K562 (cell line): Measurements from ENCODE around the gene ZDHHC6.

Experiments
- ATF1 ChIP-seq, 2 experiments: fragments of 450-650 bp in 1 of 2; IDR thresholded peaks; 2 replicates each; pipeline ENCODE4 v1.6.1; 2016; ENCODE audit warnings: missing compliant biosample characterization in 1 of 2, missing genetic modification characterization in 1 of 2
- CEBPG ChIP-seq, 3 experiments: fragments of 200-800 bp in 1 of 3; sonication (Bioruptor generic) in 1 of 3; sonication (generic) in 1 of 3; formaldehyde crosslinking in 1 of 3; IDR thresholded peaks in 2 of 3; conservative IDR thresholded peaks in 1 of 3; 2 replicates each; pipeline versions ENCODE4 v1.6.1 to v1.8.0; 2016 to 2022; ENCODE audit warnings: missing compliant biosample characterization in 2 of 3, missing genetic modification characterization in 2 of 3, mild to moderate bottlenecking in 1 of 3, missing genetic modification reagents in 1 of 3
- ERF ChIP-seq: fragments of 450-650 bp; formaldehyde crosslinking; IDR thresholded peaks from 2 replicates; pipeline ENCODE4 v1.4.0; 2020; ENCODE audit warnings: mild to moderate bottlenecking, mixed read lengths
- MYNN ChIP-seq, 2 experiments: sonication (generic); formaldehyde crosslinking in 1 of 2; IDR thresholded peaks; 2 replicates each; pipeline versions ENCODE4 v1.5.0 to v1.6.1; 2016 to 2020; ENCODE audit warnings: antibody characterized with exemption in 1 of 2, missing genetic modification reagents in 1 of 2
- NCOR1 ChIP-seq: fragments of 450-650 bp; IDR thresholded peaks from 2 replicates; pipeline ENCODE4 v1.6.1; 2016; ENCODE audit warnings: mild to moderate bottlenecking, moderate library complexity
- NR3C1 ChIP-seq: sonication (generic); formaldehyde crosslinking; IDR thresholded peaks from 2 replicates; pipeline ENCODE4 v1.8.1; 2022; ENCODE audit warnings: missing genetic modification reagents
- POLR2A ChIP-seq: fragments of 450-650 bp; conservative IDR thresholded peaks from 2 replicates; pipeline ENCODE4 v1.6.1; 2016
- TEAD4 ChIP-seq, 2 experiments: sonication (generic) in 1 of 2; formaldehyde crosslinking in 1 of 2; IDR thresholded peaks; 2 replicates each; pipeline versions ENCODE4 v1.6.1 to v1.8.0; 2012 to 2022; ENCODE audit warnings: borderline replicate concordance in 1 of 2, inconsistent platforms in 1 of 2, low read length in 1 of 2, mild to moderate bottlenecking in 1 of 2, missing genetic modification reagents in 1 of 2
- ZBTB17 ChIP-seq: fragments of 450-650 bp; formaldehyde crosslinking; IDR thresholded peaks from 2 replicates; pipeline ENCODE4 v1.4.0; 2020; ENCODE audit warnings: mild to moderate bottlenecking
- ZNF311 ChIP-seq: fragments of 250-450 bp; sonication (Bioruptor Pico); IDR thresholded peaks from 2 replicates; pipeline ENCODE4 v1.4.0; 2020; ENCODE audit warnings: mild to moderate bottlenecking, moderate library complexity
- TF ChIP-seq, protein P1 (sequence below), 3 experiments: IDR thresholded peaks in 2 of 3; conservative IDR thresholded peaks in 1 of 3; 2 replicates each; pipeline ENCODE4 v1.5.1; 2011 to 2012; ENCODE audit warnings: low read length in 3 of 3, mild to moderate bottlenecking in 3 of 3, control low read depth in 2 of 3, improper control_type of control experiment in 1 of 3, inconsistent platforms in 1 of 3, low read depth in 1 of 3, mixed read lengths in 1 of 3, moderate library complexity in 1 of 3; ENCODE audit not compliant: insufficient read depth in 2 of 3
- TF ChIP-seq, protein P2 (sequence below): sonication (generic); formaldehyde crosslinking; IDR thresholded peaks from 2 replicates; pipeline ENCODE4 v1.5.0; 2020; ENCODE audit warnings: missing genetic modification reagents
- TF ChIP-seq, protein P3 (sequence below): IDR thresholded peaks from 2 replicates; pipeline ENCODE4 v1.6.1; 2012; ENCODE audit warnings: low read depth, low read length, improper control_type of control experiment, borderline replicate concordance

DNA sequence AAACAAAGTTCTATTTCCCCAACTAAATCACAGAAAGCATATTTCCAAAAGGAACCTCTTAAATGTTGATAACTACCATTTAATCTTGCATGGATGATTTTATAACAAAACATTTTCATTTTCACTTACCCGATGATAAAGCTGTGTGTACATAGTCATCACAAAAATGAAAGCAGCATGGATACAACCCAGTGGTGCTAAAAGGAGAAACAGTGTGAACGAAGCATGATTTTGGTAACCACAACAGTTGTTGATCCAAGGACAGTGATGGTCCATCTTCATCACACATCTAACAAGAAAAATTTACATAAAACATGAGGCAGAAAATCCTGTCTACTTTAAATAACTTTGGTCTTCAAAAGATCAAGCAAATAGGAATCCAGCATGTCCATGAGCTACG, 4.7 kb downstream of the ZDHHC6 start:
- no peak for TF ChIP-seq NR3C1 (CRISPR knock-in tag)
- TF ChIP-seq POLR2A: no peak
- TF ChIP-seq, protein P1, sequence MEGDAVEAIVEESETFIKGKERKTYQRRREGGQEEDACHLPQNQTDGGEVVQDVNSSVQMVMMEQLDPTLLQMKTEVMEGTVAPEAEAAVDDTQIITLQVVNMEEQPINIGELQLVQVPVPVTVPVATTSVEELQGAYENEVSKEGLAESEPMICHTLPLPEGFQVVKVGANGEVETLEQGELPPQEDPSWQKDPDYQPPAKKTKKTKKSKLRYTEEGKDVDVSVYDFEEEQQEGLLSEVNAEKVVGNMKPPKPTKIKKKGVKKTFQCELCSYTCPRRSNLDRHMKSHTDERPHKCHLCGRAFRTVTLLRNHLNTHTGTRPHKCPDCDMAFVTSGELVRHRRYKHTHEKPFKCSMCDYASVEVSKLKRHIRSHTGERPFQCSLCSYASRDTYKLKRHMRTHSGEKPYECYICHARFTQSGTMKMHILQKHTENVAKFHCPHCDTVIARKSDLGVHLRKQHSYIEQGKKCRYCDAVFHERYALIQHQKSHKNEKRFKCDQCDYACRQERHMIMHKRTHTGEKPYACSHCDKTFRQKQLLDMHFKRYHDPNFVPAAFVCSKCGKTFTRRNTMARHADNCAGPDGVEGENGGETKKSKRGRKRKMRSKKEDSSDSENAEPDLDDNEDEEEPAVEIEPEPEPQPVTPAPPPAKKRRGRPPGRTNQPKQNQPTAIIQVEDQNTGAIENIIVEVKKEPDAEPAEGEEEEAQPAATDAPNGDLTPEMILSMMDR (IDR thresholded peaks at IDR 0.05 in 2 of 3, conservative IDR thresholded peaks at IDR 0.05 in 1 of 3; ENCODE audit: insufficient read depth in 2 of 3, low read depth in 1 of 3, low read length in 3 of 3): no peak
- TF ChIP-seq CEBPG (CRISPR knock-in tag; IDR thresholded peaks at IDR 0.05): no peak
- TF ChIP-seq CEBPG (tag; conservative IDR thresholded peaks at IDR 0.05 in 1 of 2, IDR thresholded peaks at IDR 0.05 in 1 of 2): no peak
- TF ChIP-seq, protein P2, sequence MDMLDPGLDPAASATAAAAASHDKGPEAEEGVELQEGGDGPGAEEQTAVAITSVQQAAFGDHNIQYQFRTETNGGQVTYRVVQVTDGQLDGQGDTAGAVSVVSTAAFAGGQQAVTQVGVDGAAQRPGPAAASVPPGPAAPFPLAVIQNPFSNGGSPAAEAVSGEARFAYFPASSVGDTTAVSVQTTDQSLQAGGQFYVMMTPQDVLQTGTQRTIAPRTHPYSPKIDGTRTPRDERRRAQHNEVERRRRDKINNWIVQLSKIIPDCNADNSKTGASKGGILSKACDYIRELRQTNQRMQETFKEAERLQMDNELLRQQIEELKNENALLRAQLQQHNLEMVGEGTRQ (CRISPR knock-in tag): no peak
- TF ChIP-seq, protein P3, sequence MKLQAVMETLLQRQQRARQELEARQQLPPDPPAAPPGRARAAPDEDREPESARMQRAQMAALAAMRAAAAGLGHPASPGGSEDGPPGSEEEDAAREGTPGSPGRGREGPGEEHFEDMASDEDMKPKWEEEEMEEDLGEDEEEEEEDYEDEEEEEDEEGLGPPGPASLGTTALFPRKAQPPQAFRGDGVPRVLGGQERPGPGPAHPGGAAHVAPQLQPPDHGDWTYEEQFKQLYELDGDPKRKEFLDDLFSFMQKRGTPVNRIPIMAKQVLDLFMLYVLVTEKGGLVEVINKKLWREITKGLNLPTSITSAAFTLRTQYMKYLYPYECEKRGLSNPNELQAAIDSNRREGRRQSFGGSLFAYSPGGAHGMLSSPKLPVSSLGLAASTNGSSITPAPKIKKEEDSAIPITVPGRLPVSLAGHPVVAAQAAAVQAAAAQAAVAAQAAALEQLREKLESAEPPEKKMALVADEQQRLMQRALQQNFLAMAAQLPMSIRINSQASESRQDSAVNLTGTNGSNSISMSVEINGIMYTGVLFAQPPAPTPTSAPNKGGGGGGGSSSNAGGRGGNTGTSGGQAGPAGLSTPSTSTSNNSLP: no peak
- no peak for TF ChIP-seq ERF
- TF ChIP-seq ZBTB17 (CRISPR knock-in tag): no peak
- TF ChIP-seq NCOR1: no peak
- TF ChIP-seq ATF1 (CRISPR knock-in tag; IDR thresholded peaks at IDR 0.05): no peak
- TF ChIP-seq ATF1 (tag; IDR thresholded peaks at IDR 0.05): no peak
- TF ChIP-seq ZNF311 (CRISPR knock-in tag): no peak
- TF ChIP-seq TEAD4 (IDR thresholded peaks at IDR 0.05; ENCODE audit: low read length): no peak
- no peak for TF ChIP-seq TEAD4 (CRISPR knock-in tag; IDR thresholded peaks at IDR 0.05; ENCODE audit: borderline replicate concordance)
- TF ChIP-seq MYNN (IDR thresholded peaks at IDR 0.05): no peak
- TF ChIP-seq MYNN (CRISPR knock-in tag; IDR thresholded peaks at IDR 0.05): no peak
